Uterus (tissue), 2 donors: ENCODE data around the gene STX16.

ENCODE experiments used
- CTCF ChIP-seq, 4 experiments: fragments of 200-600 bp in 2 of 4; fragments of 450-650 bp in 2 of 4; sonication (generic) in 2 of 4; IDR thresholded peaks; one replicate each; pipeline ENCODE4 v1.5.1; 2016 to 2019; ENCODE audit warnings: antibody characterized with exemption in 4 of 4, mild to moderate bottlenecking in 2 of 4, moderate library complexity in 1 of 4
- POLR2A ChIP-seq, 2 donors: fragments of 450-650 bp; IDR thresholded peaks; one replicate each; pipeline ENCODE4 v1.6.1; 2016; ENCODE audit warnings: antibody characterized with exemption in 2 of 2, mild to moderate bottlenecking in 1 of 2, moderate library complexity in 1 of 2

- TF ChIP-seq CTCF (IDR thresholded peaks at IDR 0.05) (no peak), POLR2A (IDR thresholded peaks at IDR 0.05) (no peak)
Observed at GRCh38 chr20:58710481-58711265, 59.6 kb downstream of the STX16 start.
